Pulmonary artery endothelial cell (primary cell): ENCODE results near the gene DNAJC6. TPM values are rescaled to one million over a fixed set of nuclear protein-coding genes. Genes with fewer than 3 reads are reported as not detected.

Source experiments
- total RNA-seq: library from RNA; depleted of rRNA; stranded (reverse); fragments of >200 nt; gene quantifications from 2 replicates; pipeline ENCODE4 v1.2.3, GENCODE V29; 2014

The DNAJC6 gene
- total RNA-seq, 1 donor from 2014 or later: 2.5 TPM

Other genes with a start within 250 kb of the DNAJC6 start
- 28.1 and 40.6 TPM in 2 replicates for gene AK4, start 161.3 kb upstream of the DNAJC6 start, total RNA-seq
- 10.2 and 25.1 TPM in 2 replicates for gene LEPR, start 111.1 kb downstream of the DNAJC6 start, total RNA-seq
- gene LEPROT, start 111.1 kb downstream of the DNAJC6 start, total RNA-seq: 49.1 and 51.2 TPM in 2 replicates